SHP77 (cell line): ENCODE data around the gene SEL1L.
A peak's percentile ranks its signal among the peaks of the same experiment; 100 is the strongest.
"Not testable (repeated sequence)": the region's sequence is repeated elsewhere in the genome, so short reads cannot be mapped to it uniquely, and the experiment has no call there.

Experiments used
- DNase-seq, 2 experiments: peaks; one replicate each; lab custom pipeline; 2025; lab: John Stamatoyannopoulos, UW

The SEL1L gene

DNA sequence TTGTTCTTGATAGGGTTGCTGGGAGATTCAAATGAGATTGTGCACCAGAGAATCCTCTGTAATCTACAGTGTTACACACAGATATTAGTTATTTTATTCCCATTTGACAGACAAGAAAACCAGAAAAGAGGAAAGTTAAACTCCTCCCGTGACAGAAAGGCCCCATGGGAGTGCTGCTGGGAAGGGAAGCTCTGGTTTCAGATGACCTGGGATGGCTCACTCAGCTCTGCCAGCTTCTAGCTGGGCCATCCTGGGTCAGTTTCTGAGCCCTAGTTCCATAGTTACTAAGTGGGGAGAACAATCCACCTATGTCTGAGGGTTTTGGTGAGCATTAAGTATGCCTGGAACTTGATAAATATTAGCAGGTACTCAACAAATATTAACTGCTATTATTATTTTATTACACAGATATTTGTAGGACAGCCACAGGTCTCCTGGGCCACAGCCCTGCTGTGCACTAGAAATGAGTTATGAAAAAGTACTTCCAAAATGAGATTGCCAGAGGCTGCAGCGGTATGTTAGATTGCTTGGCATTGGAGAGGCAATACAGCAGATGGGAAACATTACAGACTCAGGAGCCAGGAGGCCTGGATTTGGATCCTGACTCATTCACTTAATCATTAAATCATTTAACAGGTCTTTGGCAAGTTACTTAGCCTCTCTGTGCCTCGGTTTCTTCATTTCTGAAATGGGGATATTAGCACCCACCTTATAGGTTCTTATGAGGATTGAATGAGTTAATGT, 86.5 kb downstream of the SEL1L start:
- DNase-seq, result no peak

DNA sequence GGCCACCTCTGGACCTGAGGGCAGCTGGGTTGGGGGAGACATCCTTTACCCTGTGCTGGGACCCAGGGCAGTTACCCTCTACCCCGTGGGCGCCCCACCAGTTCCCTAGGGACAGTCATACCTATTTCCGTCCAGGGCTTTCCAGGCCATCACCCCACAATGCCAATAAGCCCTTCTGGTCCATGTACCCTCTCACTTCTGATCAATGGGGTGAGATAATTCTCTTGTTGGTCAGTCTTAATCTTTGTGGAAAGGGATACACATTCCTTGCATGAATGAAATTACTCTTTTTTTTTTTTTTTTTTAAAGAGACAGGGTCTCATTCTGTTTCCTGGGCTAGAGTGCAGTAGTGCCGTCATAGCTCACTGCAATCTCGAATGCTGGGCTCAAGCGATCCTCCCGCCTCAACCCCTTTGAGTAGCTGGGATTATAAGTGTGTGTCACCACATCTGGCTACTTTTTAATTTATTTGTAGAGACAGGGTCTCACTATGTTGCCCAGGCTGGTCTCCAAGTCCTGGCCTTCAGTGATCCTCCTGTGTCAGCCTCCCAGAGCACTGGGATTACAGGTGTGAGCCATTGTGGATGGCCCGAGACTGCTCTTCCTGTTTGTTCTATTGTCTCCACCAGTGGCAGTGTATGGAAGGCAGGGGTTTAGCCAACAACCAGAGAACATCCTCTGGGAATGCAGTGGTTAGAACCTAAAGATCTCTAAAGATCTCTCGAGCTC, 87.2 kb downstream of the SEL1L start:
- DNase-seq, result no peak

DNA sequence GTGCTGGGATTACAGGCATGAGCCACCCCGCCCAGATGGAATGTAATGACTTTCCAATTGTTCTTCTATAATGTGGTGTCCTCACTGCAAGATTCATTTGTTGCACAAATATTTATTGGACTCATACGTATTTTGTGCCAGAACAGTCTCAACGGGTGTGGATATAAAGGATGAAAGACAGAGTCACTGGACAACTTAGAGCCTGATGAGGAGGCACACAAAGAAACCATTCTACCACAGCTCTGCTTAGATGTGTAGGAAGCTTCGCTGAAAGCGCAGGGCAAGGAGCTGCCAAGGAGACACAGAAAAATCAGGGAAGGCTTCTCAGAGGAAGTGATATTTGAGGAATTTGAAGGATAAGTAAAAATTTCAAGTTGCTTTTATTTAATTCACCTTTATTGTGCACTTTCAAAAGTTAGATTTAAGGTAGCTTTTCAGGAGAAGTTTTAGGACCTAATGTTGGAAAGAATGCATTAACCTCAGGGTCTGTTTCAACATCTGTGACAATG, 92.0 kb downstream of the SEL1L start:
- no peak for DNase-seq

DNA sequence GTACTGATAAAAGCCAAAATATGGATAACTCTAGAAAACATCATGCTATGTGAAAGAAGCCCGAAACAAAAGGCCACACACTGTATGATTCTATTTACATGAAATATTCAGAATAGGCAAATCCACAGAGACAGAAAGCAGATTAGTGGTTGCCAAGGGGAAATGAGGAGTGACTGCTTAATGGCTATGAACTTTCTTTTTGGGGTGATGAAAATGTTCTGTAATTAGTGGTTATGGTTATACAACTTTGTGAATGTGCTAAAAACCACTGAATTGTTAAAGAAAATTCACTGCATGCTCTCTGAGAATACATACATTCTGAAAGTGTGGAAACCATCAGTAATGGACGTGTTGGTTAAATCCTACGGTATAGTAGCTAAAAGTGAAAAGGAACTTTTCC, 93.6 kb downstream of the SEL1L start:
- no peak for DNase-seq

DNA sequence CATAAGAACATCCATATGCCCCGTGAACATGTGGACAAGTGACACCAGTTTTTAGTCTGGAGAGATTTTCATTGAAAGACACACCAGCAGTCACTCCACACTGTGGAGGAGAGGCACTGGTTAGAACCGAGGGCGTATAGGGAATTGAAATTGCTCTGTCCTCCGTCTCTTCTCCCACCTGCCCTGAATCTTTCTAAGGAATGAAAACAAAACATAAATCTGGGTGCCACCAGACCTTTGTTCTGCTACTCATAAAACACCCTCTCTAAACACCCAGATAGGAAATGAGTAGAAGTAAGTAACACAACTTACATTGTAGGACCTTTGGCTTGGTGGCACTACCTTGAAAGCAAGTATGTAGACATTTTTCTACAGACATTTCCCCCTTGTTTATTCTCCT, 96.4 kb downstream of the SEL1L start:
- DNase-seq, result peak; percentile 15 to 42

DNA sequence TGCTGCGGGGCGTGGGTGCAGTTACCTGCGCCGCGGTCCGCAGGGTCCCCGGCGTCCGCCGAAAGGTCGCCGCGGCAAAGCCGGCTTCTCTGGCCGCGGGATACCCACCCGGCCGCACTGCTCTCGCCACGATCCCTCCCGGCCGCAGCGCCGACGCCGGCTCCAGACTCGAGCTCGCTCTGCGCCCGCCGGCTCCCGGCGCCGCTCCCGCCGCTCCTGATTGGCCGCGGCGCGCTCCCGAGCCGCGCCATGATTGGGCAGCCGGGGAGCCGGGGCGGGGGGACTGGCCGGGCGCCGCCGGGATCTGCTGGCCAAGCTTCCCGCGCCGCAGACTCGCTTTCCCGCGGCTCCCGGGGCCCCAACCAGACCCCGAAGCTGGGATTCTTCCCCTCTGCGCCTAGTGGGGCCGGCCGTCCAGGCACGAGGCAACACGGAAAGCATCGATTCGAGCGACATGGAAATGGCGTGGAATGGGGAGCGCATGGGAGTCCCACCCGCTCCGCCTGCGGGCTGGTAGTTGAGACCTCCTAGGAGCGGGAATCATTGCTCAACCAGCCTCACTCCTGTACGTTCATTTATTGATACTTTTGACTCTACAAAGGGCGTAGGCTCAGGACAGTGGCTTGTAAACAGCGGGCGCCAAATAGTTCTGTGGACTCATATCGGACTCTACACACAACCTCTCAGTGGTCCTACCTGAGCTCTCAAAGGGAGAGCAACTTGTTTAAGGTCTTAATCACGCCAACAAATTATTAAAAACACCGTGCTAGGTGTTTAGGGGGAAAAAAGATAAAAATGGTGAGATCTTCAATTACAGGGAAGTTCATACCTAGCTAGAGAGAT, 97.1 kb downstream of the SEL1L start:
- peak; percentile 69 to 81 for DNase-seq

DNA sequence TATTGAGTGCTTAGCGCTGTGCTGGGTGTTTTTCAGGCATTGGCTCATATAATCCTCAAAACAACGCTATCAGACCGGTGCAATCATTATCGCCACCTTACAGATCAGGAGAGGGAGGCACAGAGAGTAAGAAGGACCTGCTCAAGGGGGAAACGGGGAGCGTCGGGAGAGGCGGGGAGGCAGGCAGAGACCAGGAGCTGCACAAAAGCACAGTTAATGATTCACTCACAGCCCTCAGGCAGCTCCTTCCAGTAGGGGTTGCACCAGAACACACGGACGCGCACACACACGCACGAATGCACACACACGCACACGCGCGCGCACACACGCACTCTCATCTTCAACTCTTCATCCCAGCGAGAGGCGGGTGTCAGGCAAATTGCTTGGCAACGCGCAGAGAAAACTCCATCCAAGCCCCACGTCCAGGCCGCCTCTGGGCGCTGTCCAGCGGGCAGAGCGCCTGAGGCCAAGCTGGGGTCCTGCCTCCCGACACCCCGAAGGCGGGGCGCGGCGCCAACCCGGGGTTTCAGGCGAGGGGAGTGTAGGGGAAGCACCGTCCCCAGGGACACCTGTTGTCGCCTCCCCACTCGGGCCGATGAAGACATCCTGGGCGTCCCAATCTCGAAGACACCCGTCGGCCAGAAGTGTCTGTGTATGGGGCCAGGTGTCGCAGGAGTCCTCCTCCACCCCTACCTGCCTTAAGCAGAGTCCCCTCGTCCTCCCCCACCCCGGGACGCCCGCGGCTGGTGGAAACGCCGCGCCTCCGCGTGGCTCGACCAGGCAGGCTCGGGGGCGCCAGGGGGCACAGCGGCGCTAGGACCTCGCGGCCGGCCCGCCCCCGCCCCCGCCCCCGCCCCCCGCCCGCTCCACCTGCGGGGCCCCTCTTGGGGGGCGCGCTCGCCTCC, 98.0 kb downstream of the SEL1L start:
- peak; percentile 16 to 24 for DNase-seq

DNA sequence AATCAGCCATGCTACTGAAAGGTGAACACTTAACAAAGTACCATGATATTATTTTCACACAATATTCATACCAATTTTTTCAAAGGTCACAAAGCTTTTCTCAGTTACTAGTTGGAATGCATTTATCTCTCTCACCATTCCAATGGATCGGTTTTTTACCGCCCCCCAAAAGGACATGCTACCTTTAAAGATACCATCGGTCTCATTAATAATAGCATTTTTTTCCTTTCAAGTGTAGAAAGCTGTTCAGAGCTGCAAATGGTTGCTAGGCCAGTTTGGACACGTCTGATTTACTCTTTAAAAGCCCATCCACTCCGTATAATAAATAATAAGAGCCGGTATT, 98.6 kb downstream of the SEL1L start:
- DNase-seq, result no peak

DNA sequence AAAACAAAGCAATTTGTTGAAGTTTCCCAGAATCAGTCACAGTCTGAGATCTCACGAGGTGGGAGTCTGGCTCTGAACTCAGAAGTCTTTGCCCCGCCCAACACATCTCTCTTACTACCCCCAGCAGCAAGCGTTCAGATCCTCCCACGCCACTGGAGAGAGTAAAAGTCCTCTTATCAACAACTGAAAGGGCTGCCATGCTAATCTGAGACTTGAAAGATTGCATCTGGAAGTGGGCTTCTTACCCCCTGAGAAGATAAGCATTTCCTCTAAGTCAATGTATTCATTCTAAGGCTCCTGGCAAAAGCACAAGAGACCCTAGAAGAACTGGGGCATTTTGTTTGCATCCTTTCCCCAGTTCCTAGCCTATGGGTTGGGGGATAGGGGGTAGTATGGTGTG, 99.4 kb downstream of the SEL1L start:
- DNase-seq, result no peak

DNA sequence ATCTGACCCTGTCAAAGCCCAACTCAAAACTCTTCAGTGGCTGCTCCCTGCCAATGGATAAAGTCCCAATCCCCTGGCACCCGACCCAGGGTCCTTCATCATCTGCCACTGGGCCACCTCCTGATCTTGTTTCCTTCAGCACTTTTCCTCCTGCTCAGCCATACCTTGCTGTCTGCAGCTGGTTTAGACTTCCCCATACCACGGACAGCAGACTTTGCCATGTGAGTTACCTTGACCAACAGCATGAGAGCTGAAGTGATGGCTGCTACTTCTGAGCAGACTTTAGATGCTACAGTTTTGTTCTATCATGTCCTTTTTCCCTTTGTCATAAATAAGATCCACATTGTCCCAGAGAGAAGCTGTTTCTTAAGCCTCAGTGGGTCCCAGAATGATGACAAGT, 100.3 kb downstream of the SEL1L start:
- no peak for DNase-seq

DNA sequence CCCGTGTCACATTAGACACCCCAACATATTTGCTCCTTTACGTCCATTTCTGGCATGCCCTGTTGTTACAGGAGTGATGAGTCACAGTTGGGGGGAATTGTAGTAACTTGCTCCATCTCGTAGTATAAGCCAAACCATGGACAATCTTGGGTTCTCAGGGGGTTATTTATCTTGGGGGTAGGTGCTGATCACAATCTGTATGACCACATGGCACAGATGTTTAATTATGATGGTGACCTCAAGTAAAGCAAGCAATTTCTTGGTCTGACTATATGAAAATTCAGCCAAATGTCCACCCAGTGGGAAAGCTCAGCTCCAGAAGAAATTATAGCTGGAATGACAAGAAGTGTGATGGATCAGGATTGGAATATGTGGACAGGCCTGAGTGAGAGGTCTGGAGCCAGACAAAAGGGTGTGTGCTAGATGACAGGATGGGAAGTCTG, 101.4 kb downstream of the SEL1L start:
- no peak for DNase-seq

DNA sequence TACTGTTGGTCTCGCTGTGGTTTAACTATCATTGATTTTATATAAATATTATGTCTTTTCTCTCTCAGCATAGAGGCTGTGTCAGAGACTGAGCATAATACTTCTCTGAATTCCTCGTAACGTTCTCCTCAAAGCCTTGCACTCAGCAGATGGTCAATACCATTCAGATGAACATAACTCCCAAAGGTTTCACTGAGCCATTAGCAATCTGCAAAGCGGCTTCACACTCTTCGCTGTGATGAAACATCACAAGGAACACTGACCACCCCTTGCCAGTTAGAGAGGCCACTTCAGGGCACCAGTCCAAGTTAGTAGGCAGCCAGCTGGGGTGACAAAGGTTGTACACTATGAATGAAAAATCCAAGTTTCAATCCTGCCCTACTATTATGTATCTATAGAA, 103.4 kb downstream of the SEL1L start:
- DNase-seq, result no peak

DNA sequence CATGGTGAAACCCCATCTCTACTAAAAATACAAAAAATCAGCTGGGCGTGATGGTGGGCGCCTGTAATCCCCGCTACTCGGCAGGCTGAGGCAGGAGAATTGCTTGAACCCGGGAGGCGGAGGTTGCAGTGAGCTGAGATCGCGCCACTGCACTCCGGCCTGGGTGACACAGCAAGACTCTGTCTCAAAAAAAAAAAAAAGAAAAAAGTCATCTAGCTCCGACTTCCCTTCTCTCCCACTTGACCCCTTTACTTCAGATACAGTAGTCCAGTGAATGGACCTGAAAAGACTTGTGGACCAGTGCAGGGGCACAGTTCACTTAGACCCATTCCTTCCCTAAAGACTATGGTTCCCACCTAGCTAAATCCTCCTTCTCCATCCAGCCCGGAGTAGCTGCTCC, 103.9 kb downstream of the SEL1L start:
- DNase-seq, result not testable (repeated sequence)

DNA sequence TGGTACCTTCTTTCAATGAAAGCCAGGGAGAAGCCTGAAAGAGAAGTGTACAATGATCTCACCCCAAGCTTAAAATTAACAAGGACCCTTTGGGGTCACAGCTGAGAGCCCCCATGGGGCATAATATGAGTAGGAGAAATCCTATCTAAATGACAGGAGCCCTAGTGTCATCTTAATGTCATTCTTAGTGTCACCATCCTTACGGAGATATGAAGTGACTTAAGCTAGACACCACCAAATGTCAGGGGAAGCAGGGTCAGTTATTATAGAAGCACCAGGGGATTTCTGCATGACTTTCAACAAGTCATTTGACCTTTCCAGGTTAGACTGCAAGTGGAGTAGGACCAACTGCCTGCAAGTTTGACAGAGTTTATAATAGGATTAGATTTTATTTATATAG, 104.6 kb downstream of the SEL1L start:
- no peak for DNase-seq

DNA sequence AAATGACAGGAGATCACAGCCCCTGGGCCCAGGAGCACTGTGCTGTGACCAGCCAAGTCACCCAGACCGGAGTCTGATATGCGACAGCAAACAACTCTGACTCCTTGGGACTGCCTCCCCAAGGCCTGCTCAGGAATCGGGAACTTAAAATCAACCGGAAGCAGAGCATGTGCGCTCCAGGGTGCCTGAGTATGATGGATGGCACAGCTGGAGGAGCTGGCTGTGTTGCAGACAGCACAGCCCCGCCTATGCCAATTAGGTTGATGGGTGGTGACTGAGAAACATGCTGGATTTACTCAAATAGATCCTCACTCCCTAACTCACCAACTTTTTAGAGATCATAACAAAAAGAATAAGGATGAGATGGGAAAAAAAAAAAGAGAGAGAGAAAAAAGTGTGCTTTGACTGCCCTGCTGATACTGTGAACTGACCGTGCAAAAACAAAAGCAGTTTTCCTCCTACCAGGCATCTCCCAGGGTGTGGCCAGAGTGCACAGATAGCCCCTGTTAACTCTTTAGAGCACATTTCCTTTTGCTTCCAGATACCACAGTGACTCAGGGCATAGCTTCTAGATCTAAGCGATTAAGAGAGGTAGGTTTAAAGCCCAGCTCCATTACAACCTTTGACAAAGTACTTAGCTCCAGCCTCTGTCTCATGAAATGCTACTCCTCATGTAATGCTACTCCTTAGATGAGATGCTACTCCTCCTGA, 106.2 kb downstream of the SEL1L start:
- no peak for DNase-seq

DNA sequence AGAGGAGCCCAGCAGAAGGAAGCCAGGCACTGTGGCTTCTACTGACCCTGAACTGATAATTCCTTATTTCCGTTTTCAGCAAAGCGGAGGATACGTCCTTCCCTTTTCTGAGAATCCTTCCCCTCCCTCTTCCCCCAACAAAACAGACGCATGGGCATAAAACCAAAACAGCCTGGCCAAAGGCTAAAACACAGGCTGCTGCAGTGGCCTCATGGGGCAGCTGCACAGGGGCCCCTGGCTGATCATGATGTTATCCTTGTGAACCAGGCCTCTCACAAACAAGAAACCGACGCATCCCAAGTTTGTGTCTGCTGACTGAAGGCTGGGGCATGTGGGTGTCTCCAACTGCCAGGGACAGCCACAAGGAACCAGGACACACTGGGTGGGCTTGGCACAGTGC, 110.1 kb downstream of the SEL1L start:
- no peak for DNase-seq
